ENCODE data around the gene MIS12. TPM values are rescaled to one million over a fixed set of nuclear protein-coding genes. Genes with fewer than 3 reads are reported as not detected.

Gene MIS12
- total and polyA plus RNA-seq, 9 of the 15 experiments (the other 6 are each of a cell fraction or from before 2014, with no cell fraction given): 13.5 to 31.9 (median 25.5) TPM

DNA sequence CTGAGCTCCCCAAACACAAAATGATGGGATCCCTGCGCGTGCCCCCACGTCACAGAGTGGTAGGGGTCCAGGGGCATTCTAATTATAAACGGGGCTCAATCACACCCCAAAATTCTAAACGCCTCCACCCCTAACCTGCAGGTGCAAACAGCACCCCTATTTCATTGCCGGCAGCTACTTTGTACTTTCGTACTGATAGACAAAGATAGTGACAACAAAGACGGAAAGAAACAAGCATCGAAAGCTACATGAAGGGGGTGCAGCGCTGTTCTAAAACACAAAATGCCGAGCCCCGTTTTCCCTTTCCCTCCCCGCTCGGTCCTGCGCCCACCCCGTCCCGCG is 13.9 kb downstream of the MIS12 start:
- in situ Hi-C loops (cut with MboI): no loop called here
- no peak overlapping the region for H3K27ac ChIP-seq (ENCODE audit: extremely low read depth, low read depth, low read length)
- H4K20me1 ChIP-seq (replicated peaks; ENCODE audit: control insufficient read depth, insufficient read depth, low read length): no peaks in the 10 kb centered on the region
- no peak overlapping the region for H2AFZ ChIP-seq (ENCODE audit: low read depth, low read length)
- ATAC-seq: no peak
- no peak for FAIRE-seq
- POLR2A ChIA-PET: no interaction called here
- TF ChIP-seq SUPT5H (IDR thresholded peaks at IDR 0.05) (no peak), ZNF695 (CRISPR knock-in tag; IDR thresholded peaks at IDR 0.05) (no peak), NFYB (IDR thresholded peaks at IDR 0.05; ENCODE audit: extremely low read depth, insufficient read length) (no peak), TCF7 (IDR thresholded peaks at IDR 0.05; ENCODE audit: borderline replicate concordance) (no peak)
- TF ChIP-seq, protein P1, sequence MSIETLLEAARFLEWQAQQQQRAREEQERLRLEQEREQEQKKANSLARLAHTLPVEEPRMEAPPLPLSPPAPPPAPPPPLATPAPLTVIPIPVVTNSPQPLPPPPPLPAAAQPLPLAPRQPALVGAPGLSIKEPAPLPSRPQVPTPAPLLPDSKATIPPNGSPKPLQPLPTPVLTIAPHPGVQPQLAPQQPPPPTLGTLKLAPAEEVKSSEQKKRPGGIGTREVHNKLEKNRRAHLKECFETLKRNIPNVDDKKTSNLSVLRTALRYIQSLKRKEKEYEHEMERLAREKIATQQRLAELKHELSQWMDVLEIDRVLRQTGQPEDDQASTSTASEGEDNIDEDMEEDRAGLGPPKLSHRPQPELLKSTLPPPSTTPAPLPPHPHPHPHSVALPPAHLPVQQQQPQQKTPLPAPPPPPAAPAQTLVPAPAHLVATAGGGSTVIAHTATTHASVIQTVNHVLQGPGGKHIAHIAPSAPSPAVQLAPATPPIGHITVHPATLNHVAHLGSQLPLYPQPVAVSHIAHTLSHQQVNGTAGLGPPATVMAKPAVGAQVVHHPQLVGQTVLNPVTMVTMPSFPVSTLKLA (conservative IDR thresholded peaks at IDR 0.05): no peak
- TF ChIP-seq, protein P2, sequence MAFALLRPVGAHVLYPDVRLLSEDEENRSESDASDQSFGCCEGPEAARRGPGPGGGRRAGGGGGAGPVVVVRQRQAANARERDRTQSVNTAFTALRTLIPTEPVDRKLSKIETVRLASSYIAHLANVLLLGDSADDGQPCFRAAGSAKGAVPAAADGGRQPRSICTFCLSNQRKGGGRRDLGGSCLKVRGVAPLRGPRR (CRISPR knock-in tag; IDR thresholded peaks at IDR 0.05): no peak
- no peaks in the 10 kb centered on the region for H3K9me1 ChIP-seq (ENCODE audit: control insufficient read depth, insufficient read depth, low read length)
- no peaks in the 10 kb centered on the region for H3K27me3 ChIP-seq (ENCODE audit: control insufficient read depth in 2 of 2, insufficient read depth in 2 of 2, low read length in 2 of 2)
- no peaks in the 10 kb centered on the region for H3K9me3 ChIP-seq (replicated peaks; ENCODE audit: control insufficient read depth, insufficient read depth, low read depth, low read length)
- WGBS (ENCODE audit: insufficient coverage, low coverage, missing lambda C conversion rate): 86% methylated on average over 9 of the region's 18 CpGs
- H3K36me3 ChIP-seq (ENCODE audit: control insufficient read depth, insufficient read depth, low read length): peaks cover 12% of the 10 kb centered on the region; the same call in 2 of the 3 replicates
- no peak overlapping the region for H3K9ac ChIP-seq (ENCODE audit: insufficient read depth in 1 of 2, low read depth in 2 of 2, low read length in 2 of 2)
- CTCF ChIA-PET (ENCODE audit: low intra/inter-chr PET ratio): no interaction called here
- no peaks in the 10 kb centered on the region for H3K4me1 ChIP-seq (replicated peaks in 1 of 2; ENCODE audit: control insufficient read depth in 2 of 2, insufficient read depth in 2 of 2, low read length in 2 of 2)
- no peak overlapping the region for H3K4me2 ChIP-seq (ENCODE audit: insufficient read depth, low read length)
- BruUV-seq (replicated peaks): no TSS peak
- DNase-seq (ENCODE audit: extremely low read depth in 1 of 4, low spot score in 3 of 4): no peak
- intact Hi-C loops (cut with micrococcal nuclease): no loop called here
- no peak overlapping the region for H3K4me3 ChIP-seq
- H3K79me2 ChIP-seq (ENCODE audit: control insufficient read depth, insufficient read depth, low read length): no peaks in the 10 kb centered on the region

All from K562 (cell line).